ENCODE results near the gene PSAP.

The PSAP gene

GRCh38 chr10:71780719-71781118 is 70.3 kb downstream of the PSAP start:
- ChIA-PET POLR2A (no interaction called here), CTCF (no interaction called here)
- no peak for DNase-seq (ENCODE audit: extremely low spot score)
- TF ChIP-seq SP1 (IDR thresholded peaks at IDR 0.05) (no peak), BHLHE40 (IDR thresholded peaks at IDR 0.05; ENCODE audit: borderline replicate concordance) (no peak), FOXM1 (IDR thresholded peaks at IDR 0.05; ENCODE audit: borderline replicate concordance) (no peak), ELF4 (IDR thresholded peaks at IDR 0.05) (no peak), ARNT (IDR thresholded peaks at IDR 0.05) (no peak), HDGF (IDR thresholded peaks at IDR 0.05; ENCODE audit: borderline replicate concordance) (no peak), NFRKB (IDR thresholded peaks at IDR 0.05) (no peak), TARDBP (IDR thresholded peaks at IDR 0.05) (no peak), ZNF384 (IDR thresholded peaks at IDR 0.05) (no peak), L3MBTL2 (conservative IDR thresholded peaks at IDR 0.05) (no peak), LEF1 (IDR thresholded peaks at IDR 0.05; ENCODE audit: borderline replicate concordance) (no peak), FOXK2 (IDR thresholded peaks at IDR 0.05) (no peak)

DNA sequence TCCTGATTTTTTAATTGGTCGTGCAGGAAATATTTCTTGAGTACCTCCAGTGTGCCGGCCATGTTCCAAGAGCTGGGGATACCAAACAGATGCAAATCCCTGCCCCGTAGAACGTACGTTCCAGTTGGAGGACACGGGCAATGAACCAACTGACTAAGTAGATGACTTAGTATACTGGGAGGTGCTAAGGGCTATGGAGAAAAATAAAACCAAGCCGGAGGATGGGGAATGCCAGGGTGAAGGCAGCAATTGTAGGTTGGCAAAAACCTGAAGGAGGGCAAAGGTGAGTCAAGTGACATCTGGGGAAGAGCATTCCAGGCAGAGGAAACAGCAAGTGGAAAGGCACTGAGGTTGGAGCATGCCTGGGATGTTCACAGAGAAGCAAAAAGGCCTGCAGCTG is 70.9 kb downstream of the PSAP start:
- CTCF ChIA-PET, result no interaction called here
- DNase-seq (ENCODE audit: extremely low spot score), result no peak
- TF ChIP-seq SUZ12 (IDR thresholded peaks at IDR 0.05) (no peak), L3MBTL2 (conservative IDR thresholded peaks at IDR 0.05) (no peak), PKNOX1 (IDR thresholded peaks at IDR 0.05) (no peak), FOXM1 (IDR thresholded peaks at IDR 0.05; ENCODE audit: borderline replicate concordance) (no peak), ZNF384 (IDR thresholded peaks at IDR 0.05) (no peak), HDGF (IDR thresholded peaks at IDR 0.05; ENCODE audit: borderline replicate concordance) (no peak), CTBP1 (IDR thresholded peaks at IDR 0.05; ENCODE audit: borderline replicate concordance) (no peak), FOXA1 (IDR thresholded peaks at IDR 0.05) (no peak), NFRKB (IDR thresholded peaks at IDR 0.05) (no peak), SP1 (IDR thresholded peaks at IDR 0.05) (no peak), TARDBP (IDR thresholded peaks at IDR 0.05) (no peak), ELF4 (IDR thresholded peaks at IDR 0.05) (no peak), LEF1 (IDR thresholded peaks at IDR 0.05; ENCODE audit: borderline replicate concordance) (no peak), BHLHE40 (IDR thresholded peaks at IDR 0.05; ENCODE audit: borderline replicate concordance) (no peak), ARNT (IDR thresholded peaks at IDR 0.05) (no peak), FOXK2 (IDR thresholded peaks at IDR 0.05) (no peak)
- POLR2A ChIA-PET, result no interaction called here

DNA sequence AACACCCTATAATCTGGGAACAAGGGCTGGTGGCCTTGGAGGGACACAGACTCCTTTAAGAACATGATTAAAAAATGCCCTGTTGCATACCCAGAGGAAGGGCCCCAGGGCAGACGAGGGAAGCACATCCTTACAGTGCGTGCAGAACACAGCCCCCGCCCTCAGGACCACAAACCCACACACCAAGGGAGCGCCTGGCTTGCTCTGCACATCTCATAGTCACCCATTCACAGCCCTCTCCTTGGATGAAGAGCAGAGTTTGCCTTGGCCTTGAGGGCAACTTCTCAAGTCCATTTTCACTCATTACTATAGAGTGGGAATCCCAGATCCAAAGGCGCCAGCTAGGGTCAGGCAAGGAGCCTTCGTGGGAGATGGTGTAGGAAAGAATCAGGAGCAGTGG is 71.4 kb downstream of the PSAP start:
- POLR2A ChIA-PET, result no interaction called here
- CTCF ChIA-PET, result no interaction called here
- TF ChIP-seq CTBP1 (IDR thresholded peaks at IDR 0.05; ENCODE audit: borderline replicate concordance) (no peak), FOXM1 (IDR thresholded peaks at IDR 0.05; ENCODE audit: borderline replicate concordance) (no peak), LEF1 (IDR thresholded peaks at IDR 0.05; ENCODE audit: borderline replicate concordance) (no peak), TARDBP (IDR thresholded peaks at IDR 0.05) (no peak), FOXA1 (IDR thresholded peaks at IDR 0.05) (no peak), FOXK2 (IDR thresholded peaks at IDR 0.05) (no peak), NFRKB (IDR thresholded peaks at IDR 0.05) (no peak), ARNT (IDR thresholded peaks at IDR 0.05) (no peak), ZNF384 (IDR thresholded peaks at IDR 0.05) (no peak), BHLHE40 (IDR thresholded peaks at IDR 0.05; ENCODE audit: borderline replicate concordance) (no peak)
- DNase-seq (ENCODE audit: extremely low spot score), result no peak

GRCh38 chr10:71778071-71778825 is 72.8 kb downstream of the PSAP start:
- DNase-seq (ENCODE audit: extremely low spot score), result no peak
- TF ChIP-seq PKNOX1 (IDR thresholded peaks at IDR 0.05), result no peak
- TF ChIP-seq FOXA1 (IDR thresholded peaks at IDR 0.05), result no peak
- no peak for TF ChIP-seq FOXK2 (IDR thresholded peaks at IDR 0.05)
- TF ChIP-seq TARDBP (IDR thresholded peaks at IDR 0.05), result no peak
- TF ChIP-seq SUZ12 (IDR thresholded peaks at IDR 0.05), result no peak
- no peak for TF ChIP-seq ARNT (IDR thresholded peaks at IDR 0.05)
- TF ChIP-seq ELF4 (IDR thresholded peaks at IDR 0.05), result no peak
- TF ChIP-seq SP1 (IDR thresholded peaks at IDR 0.05), result no peak
- no peak for TF ChIP-seq NFRKB (IDR thresholded peaks at IDR 0.05)
- TF ChIP-seq L3MBTL2 (conservative IDR thresholded peaks at IDR 0.05), result no peak
- TF ChIP-seq ZNF384 (IDR thresholded peaks at IDR 0.05), result no peak
- no peak for TF ChIP-seq CTBP1 (IDR thresholded peaks at IDR 0.05; ENCODE audit: borderline replicate concordance)
- no peak for TF ChIP-seq FOXM1 (IDR thresholded peaks at IDR 0.05; ENCODE audit: borderline replicate concordance)
- no peak for TF ChIP-seq BHLHE40 (IDR thresholded peaks at IDR 0.05; ENCODE audit: borderline replicate concordance)
- no peak for TF ChIP-seq LEF1 (IDR thresholded peaks at IDR 0.05; ENCODE audit: borderline replicate concordance)
- TF ChIP-seq HDGF (IDR thresholded peaks at IDR 0.05; ENCODE audit: borderline replicate concordance), result no peak
- CTCF ChIA-PET, result no interaction called here
- POLR2A ChIA-PET, result no interaction called here

- ChIA-PET POLR2A (no interaction called here), CTCF (interaction anchor here (0.6 kb wide), 1 partner anchor 471 kb away, joined by 3 read pairs; no protein-coding TSS in a partner anchor)
- TF ChIP-seq L3MBTL2 (conservative IDR thresholded peaks at IDR 0.05), result no peak
- TF ChIP-seq LEF1 (IDR thresholded peaks at IDR 0.05; ENCODE audit: borderline replicate concordance), result no peak
- no peak for TF ChIP-seq FOXK2 (IDR thresholded peaks at IDR 0.05)
- no peak for TF ChIP-seq NFRKB (IDR thresholded peaks at IDR 0.05)
- no peak for TF ChIP-seq ZNF384 (IDR thresholded peaks at IDR 0.05)
- TF ChIP-seq HDGF (IDR thresholded peaks at IDR 0.05; ENCODE audit: borderline replicate concordance), result no peak
- no peak for TF ChIP-seq ELF4 (IDR thresholded peaks at IDR 0.05)
- no peak for DNase-seq (ENCODE audit: extremely low spot score)
Observed at GRCh38 chr10:71777213-71777985, 73.7 kb downstream of the PSAP start.

DNA sequence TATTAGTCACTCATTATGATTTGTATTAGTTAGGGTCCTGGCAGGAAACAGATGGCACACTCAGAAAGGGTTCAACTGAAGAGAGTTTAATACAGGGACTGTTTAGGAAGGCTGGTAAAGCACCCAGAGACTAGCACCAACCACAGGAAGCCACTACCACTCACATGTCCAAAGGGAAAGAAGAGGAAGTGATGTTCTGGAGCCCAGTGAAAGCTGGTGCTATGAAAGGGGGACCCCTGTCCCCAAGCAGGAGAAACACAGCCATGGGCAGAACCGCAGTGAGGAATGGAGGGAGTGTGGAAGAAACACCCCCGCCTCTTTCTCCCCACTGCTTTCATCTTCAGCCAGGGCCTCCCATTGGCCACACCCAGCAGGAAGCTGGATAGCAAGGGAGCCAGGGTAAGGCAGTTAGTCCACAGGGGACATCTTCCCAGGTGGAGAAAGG is 74.5 kb downstream of the PSAP start:
- DNase-seq (ENCODE audit: extremely low spot score), result no peak
- CTCF ChIA-PET, result no interaction called here
- POLR2A ChIA-PET, result no interaction called here
- TF ChIP-seq TARDBP (IDR thresholded peaks at IDR 0.05) (no peak), FOXA1 (IDR thresholded peaks at IDR 0.05) (no peak), SP1 (IDR thresholded peaks at IDR 0.05) (no peak), FOXM1 (IDR thresholded peaks at IDR 0.05; ENCODE audit: borderline replicate concordance) (no peak), FOXK2 (IDR thresholded peaks at IDR 0.05) (no peak), PKNOX1 (IDR thresholded peaks at IDR 0.05) (no peak), L3MBTL2 (conservative IDR thresholded peaks at IDR 0.05) (no peak), SUZ12 (IDR thresholded peaks at IDR 0.05) (no peak), ELF4 (IDR thresholded peaks at IDR 0.05) (no peak), NFRKB (IDR thresholded peaks at IDR 0.05) (no peak), CTBP1 (IDR thresholded peaks at IDR 0.05; ENCODE audit: borderline replicate concordance) (no peak), LEF1 (IDR thresholded peaks at IDR 0.05; ENCODE audit: borderline replicate concordance) (no peak), BHLHE40 (IDR thresholded peaks at IDR 0.05; ENCODE audit: borderline replicate concordance) (no peak), HDGF (IDR thresholded peaks at IDR 0.05; ENCODE audit: borderline replicate concordance) (no peak), ZNF384 (IDR thresholded peaks at IDR 0.05) (no peak), ARNT (IDR thresholded peaks at IDR 0.05) (no peak)
